Fibroblast of lung (primary cell): ENCODE measurements around the gene NT5DC3. TPM values are rescaled to one million over a fixed set of nuclear protein-coding genes. Genes with fewer than 3 reads are reported as not detected.

Experiments
- DNase-seq, 2 donors: peaks; one replicate each; pipeline versions ENCODE4 v3.0.0 to v3.0.0-alpha.2; 2010; ENCODE audit warnings: low read depth in 2 of 2
- H2AFZ ChIP-seq: 2 replicates; pipeline ENCODE4 v1.5.1; 2012; ENCODE audit warnings: low read length, control low read depth, inconsistent platforms
- H3K27ac ChIP-seq: 2 replicates; pipeline ENCODE4 v1.5.1; 2011; ENCODE audit warnings: low read length, control low read depth; ENCODE audit not compliant: insufficient read depth
- H3K27me3 ChIP-seq: 2 replicates; pipeline ENCODE4 v1.5.1; 2011; ENCODE audit warnings: mild to moderate bottlenecking, low read length; ENCODE audit not compliant: control insufficient read depth, insufficient read depth
- H3K36me3 ChIP-seq: 2 replicates; pipeline ENCODE4 v1.5.1; 2011; ENCODE audit warnings: low read length; ENCODE audit not compliant: control insufficient read depth, insufficient read depth
- H3K4me1 ChIP-seq: 2 replicates; pipeline ENCODE4 v1.5.1; 2011; ENCODE audit warnings: low read length; ENCODE audit not compliant: control insufficient read depth, insufficient read depth; ENCODE audit errors: extremely low read depth
- H3K4me2 ChIP-seq: 2 replicates; pipeline ENCODE4 v1.5.1; 2011; ENCODE audit warnings: low read length, control low read depth; ENCODE audit not compliant: insufficient read depth; ENCODE audit errors: extremely low read depth
- H3K4me3 ChIP-seq, 4 experiments: fragments of 200-600 bp in 1 of 4; sonication (generic) in 1 of 4; replicated peaks in 1 of 4; 2 replicates each; pipeline ENCODE4 v1.5.1; 2011 to 2016; ENCODE audit warnings: low read length in 4 of 4, low read depth in 3 of 4, mild to moderate bottlenecking in 3 of 4, control low read depth in 2 of 4, inconsistent platforms in 1 of 4, mixed read lengths in 1 of 4; ENCODE audit not compliant: insufficient read depth in 1 of 4; ENCODE audit errors: control extremely low read depth in 1 of 4
- H3K79me2 ChIP-seq: 2 replicates; pipeline ENCODE4 v1.5.1; 2012; ENCODE audit warnings: mild to moderate bottlenecking, low read length, inconsistent platforms; ENCODE audit not compliant: control insufficient read depth, insufficient read depth
- H3K9ac ChIP-seq: 2 replicates; pipeline ENCODE4 v1.5.1; 2011; ENCODE audit warnings: mild to moderate bottlenecking, low read length, control low read depth; ENCODE audit not compliant: insufficient read depth
- H3K9me3 ChIP-seq: 2 replicates; pipeline ENCODE4 v1.5.1; 2012; ENCODE audit warnings: low read depth, low read length; ENCODE audit not compliant: control insufficient read depth, insufficient read depth
- H4K20me1 ChIP-seq: 2 replicates; pipeline ENCODE4 v1.5.1; 2011; ENCODE audit warnings: low read length; ENCODE audit not compliant: control insufficient read depth, insufficient read depth; ENCODE audit errors: extremely low read depth
- EZH2 ChIP-seq: IDR thresholded peaks from 2 replicates; pipeline ENCODE4 v1.5.1; 2012; ENCODE audit warnings: low read length, control low read depth, mild to moderate bottlenecking; ENCODE audit errors: missing control alignments
- polyA plus RNA-seq, 2 donors: library from polyadenylated mRNA; depleted of rRNA in 1 of 2; stranded (reverse) in 1 of 2; unstranded in 1 of 2; fragments of >200 nt; gene quantifications; 2 replicates each; pipeline ENCODE4 v1.2.1, GENCODE V29; 2011 to 2012; ENCODE audit warnings: missing spikeins in 1 of 2
- total RNA-seq: library from RNA; depleted of rRNA; stranded (reverse); fragments of >200 nt; gene quantifications from 2 replicates; pipeline ENCODE4 v1.2.1, GENCODE V29; 2014
- TF ChIP-seq, protein P1 (sequence below), 2 donors: IDR thresholded peaks in 1 of 2; conservative IDR thresholded peaks in 1 of 2; 1 replicate in 1 of 2; 2 replicates in 1 of 2; pipeline ENCODE4 v1.5.1; 2011 to 2012; ENCODE audit warnings: low read length in 2 of 2, control low read depth in 1 of 2, inconsistent platforms in 1 of 2, low read depth in 1 of 2, mild to moderate bottlenecking in 1 of 2

Gene NT5DC3
- total and polyA plus RNA-seq, 2 donors (not counting 1 experiment from before 2014, with no cell fraction given): 4.1 to 10.4 TPM

DNA sequence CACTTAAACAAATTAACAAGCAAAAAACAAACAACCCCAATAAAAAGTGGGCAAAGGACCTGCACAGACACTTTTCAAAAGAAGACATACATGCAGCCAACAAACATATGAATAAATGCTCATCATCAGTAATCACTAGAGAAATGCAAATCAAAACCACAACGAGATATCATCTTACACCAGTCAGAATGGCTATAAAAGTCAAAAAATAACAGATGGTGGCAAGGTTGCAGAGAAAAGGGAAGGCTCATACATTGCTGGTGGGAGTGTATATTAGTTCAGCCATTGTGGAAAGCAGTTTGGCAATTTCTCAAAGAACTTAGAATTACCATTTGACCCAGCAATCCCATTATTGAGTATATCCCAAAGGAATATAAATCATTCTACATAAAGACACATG lies 34.6 kb upstream of the NT5DC3 start:
- Histone ChIP-seq H3K4me2 (no peak overlapping the region), H2AFZ (no peak overlapping the region), H3K27ac (no peak overlapping the region), H3K27me3 (no peaks in the 10 kb centered on the region), H3K9me3 (no peaks in the 10 kb centered on the region), H3K36me3 (no peaks in the 10 kb centered on the region), H3K4me3 (no peak overlapping the region), H3K9ac (no peak overlapping the region), H3K4me1 (no peaks in the 10 kb centered on the region), H4K20me1 (no peaks in the 10 kb centered on the region), H3K79me2 (no peaks in the 10 kb centered on the region)
- TF ChIP-seq EZH2: no peak
- TF ChIP-seq, protein P1, sequence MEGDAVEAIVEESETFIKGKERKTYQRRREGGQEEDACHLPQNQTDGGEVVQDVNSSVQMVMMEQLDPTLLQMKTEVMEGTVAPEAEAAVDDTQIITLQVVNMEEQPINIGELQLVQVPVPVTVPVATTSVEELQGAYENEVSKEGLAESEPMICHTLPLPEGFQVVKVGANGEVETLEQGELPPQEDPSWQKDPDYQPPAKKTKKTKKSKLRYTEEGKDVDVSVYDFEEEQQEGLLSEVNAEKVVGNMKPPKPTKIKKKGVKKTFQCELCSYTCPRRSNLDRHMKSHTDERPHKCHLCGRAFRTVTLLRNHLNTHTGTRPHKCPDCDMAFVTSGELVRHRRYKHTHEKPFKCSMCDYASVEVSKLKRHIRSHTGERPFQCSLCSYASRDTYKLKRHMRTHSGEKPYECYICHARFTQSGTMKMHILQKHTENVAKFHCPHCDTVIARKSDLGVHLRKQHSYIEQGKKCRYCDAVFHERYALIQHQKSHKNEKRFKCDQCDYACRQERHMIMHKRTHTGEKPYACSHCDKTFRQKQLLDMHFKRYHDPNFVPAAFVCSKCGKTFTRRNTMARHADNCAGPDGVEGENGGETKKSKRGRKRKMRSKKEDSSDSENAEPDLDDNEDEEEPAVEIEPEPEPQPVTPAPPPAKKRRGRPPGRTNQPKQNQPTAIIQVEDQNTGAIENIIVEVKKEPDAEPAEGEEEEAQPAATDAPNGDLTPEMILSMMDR (conservative IDR thresholded peaks at IDR 0.05 in 1 of 2, IDR thresholded peaks at IDR 0.05 in 1 of 2; ENCODE audit: low read depth in 1 of 2, low read length in 2 of 2): no peak
- no peak for DNase-seq

DNA sequence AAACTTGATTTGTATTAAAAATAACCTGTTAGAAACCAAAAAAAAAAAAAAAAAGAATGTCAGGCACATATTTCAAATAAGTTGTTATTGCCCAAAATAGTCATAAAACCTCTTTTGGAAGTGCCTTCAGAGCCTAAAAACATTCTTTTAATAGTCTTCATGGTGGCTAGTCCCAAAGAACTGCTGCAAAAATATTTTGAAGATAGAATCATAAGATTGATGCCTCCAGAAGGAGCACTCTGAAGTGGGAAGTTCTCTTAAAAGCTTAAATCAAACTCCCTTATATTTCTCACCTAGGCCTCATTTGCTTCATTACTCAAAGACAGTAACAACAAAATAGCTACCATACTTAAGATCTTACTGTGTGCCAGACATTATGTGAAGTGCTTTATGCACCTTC lies 27.2 kb upstream of the NT5DC3 start:
- Histone ChIP-seq H3K36me3 (no peaks in the 10 kb centered on the region), H4K20me1 (no peaks in the 10 kb centered on the region), H2AFZ (no peak overlapping the region), H3K9me3 (no peaks in the 10 kb centered on the region), H3K9ac (no peak overlapping the region), H3K79me2 (no peaks in the 10 kb centered on the region), H3K27me3 (no peaks in the 10 kb centered on the region), H3K27ac (no peak overlapping the region), H3K4me3 (no peak overlapping the region), H3K4me1 (no peaks in the 10 kb centered on the region), H3K4me2 (no peak overlapping the region)
- DNase-seq: peak in 1 of 2 donors; percentile 85
- no peak for TF ChIP-seq EZH2
- TF ChIP-seq, protein P1 (conservative IDR thresholded peaks at IDR 0.05 in 1 of 2, IDR thresholded peaks at IDR 0.05 in 1 of 2; ENCODE audit: low read depth in 1 of 2, low read length in 2 of 2): no peak

DNA sequence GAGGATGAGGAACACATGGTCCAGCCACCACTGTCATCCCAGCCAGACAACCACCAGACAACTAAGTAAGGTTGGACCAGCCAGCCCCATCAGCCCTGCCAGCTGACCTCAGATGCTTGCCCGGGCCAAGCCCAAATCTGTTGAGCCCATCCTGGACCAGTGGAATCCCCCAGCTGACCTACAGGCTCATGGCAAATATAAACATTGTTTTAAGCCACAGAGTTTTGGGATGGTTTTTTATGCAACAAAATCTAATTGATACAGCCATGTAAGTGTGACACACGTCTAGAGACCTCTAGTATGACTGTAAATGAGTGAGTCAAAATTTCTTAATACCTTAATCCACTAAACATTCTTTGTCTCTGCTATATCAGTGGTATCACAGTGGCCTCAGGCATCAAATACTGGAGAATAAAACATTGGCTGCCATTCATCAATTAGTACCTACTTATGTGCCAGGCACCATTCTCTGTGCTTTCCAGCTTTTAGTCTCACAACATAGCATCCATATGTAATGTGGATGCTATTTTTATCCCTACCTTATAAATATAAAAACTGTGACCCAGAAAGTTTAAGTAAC lies 24.2 kb upstream of the NT5DC3 start:
- H3K4me3 ChIP-seq: no peak overlapping the region
- H3K79me2 ChIP-seq: no peaks in the 10 kb centered on the region
- TF ChIP-seq, protein P1 (conservative IDR thresholded peaks at IDR 0.05 in 1 of 2, IDR thresholded peaks at IDR 0.05 in 1 of 2; ENCODE audit: low read depth in 1 of 2, low read length in 2 of 2): no peak
- TF ChIP-seq EZH2: no peak
- no peak overlapping the region for H3K4me2 ChIP-seq
- H3K27ac ChIP-seq: no peak overlapping the region
- DNase-seq: no peak
- no peaks in the 10 kb centered on the region for H3K4me1 ChIP-seq
- H2AFZ ChIP-seq: no peak overlapping the region
- no peaks in the 10 kb centered on the region for H4K20me1 ChIP-seq
- H3K9ac ChIP-seq: no peak overlapping the region
- no peaks in the 10 kb centered on the region for H3K27me3 ChIP-seq
- no peaks in the 10 kb centered on the region for H3K9me3 ChIP-seq
- H3K36me3 ChIP-seq: no peaks in the 10 kb centered on the region
